Heart left ventricle (tissue), 13 donors: Measurements from ENCODE around the gene L3MBTL1.

Experiments used
- POLR2A ChIP-seq, 2 donors: fragments of 450-650 bp; IDR thresholded peaks; one replicate each; pipeline ENCODE4 v1.6.1; 2017; ENCODE audit warnings: antibody characterized with exemption in 2 of 2, mild to moderate bottlenecking in 2 of 2, moderate library complexity in 2 of 2
- TF ChIP-seq, protein P1 (sequence below), 12 donors: fragments of 200-600 bp; sonication (generic) in 4 of 12; IDR thresholded peaks; one replicate each; pipeline versions ENCODE4 v1.5.0 to v1.8.0; 2018 to 2022; ENCODE audit warnings: antibody characterized with exemption in 12 of 12, mild to moderate bottlenecking in 5 of 12
- donor health status: ischemic (EF 13 %, LVEDD 7.1; RV severe dilation, severe dysfunction).
- donor health status: DM: no; HTN: yes; CAD: no.
- donor health status: DM: no; HTN: no; CAD: no.
- donor health status: ischemic (EF 25% LVEDD 6.9; RV normal size, moderate dysfunction).
- donor health status: ischemic (EF 25% LVEDD 5.7; RV mildly dilated, moderate dysfunction).
- donor health status: ischemic (EF 35%, LVEDD 5.7; RV mildly dilated, moderate dysfunction).
- donor health status: nonischemic (EF 11% LVEDD 7.7; RV severe dilation, severe dysfunction).
- donor health status: DM: yes; HTN: yes; CAD: no.
- donor health status: PGD.
- donor health status: ischemic (EF 29% LVEDD 5.4; RV normal size, mild dysfunction).
- donor health status: nonischemic (EF 23%, LVEDD 6.1; RV moderate dilation, normal function).

DNA sequence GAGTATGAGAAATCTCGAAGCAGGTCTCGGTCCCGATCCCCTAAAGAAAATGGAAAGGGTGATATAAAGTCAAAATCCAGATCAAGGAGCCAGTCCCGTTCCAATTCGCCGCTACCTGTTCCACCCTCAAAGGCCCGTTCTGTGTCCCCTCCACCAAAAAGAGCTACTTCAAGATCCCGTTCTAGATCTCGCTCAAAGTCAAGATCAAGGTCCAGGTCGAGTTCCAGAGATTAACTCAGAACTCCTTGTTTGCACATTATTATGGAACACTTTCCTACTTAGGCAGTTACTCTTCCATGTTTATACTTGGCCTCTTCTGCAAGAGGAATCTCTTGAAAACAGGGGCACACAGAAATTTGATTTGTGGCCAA is 46.7 kb upstream of the L3MBTL1 start:
- TF ChIP-seq, protein P1, sequence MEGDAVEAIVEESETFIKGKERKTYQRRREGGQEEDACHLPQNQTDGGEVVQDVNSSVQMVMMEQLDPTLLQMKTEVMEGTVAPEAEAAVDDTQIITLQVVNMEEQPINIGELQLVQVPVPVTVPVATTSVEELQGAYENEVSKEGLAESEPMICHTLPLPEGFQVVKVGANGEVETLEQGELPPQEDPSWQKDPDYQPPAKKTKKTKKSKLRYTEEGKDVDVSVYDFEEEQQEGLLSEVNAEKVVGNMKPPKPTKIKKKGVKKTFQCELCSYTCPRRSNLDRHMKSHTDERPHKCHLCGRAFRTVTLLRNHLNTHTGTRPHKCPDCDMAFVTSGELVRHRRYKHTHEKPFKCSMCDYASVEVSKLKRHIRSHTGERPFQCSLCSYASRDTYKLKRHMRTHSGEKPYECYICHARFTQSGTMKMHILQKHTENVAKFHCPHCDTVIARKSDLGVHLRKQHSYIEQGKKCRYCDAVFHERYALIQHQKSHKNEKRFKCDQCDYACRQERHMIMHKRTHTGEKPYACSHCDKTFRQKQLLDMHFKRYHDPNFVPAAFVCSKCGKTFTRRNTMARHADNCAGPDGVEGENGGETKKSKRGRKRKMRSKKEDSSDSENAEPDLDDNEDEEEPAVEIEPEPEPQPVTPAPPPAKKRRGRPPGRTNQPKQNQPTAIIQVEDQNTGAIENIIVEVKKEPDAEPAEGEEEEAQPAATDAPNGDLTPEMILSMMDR (IDR thresholded peaks at IDR 0.05): no peak
- no peak for TF ChIP-seq POLR2A (IDR thresholded peaks at IDR 0.05)
